Thyroid gland (tissue), 4 donors: ENCODE measurements around the gene BNIP3.

ENCODE experiments used
- CTCF ChIP-seq, 6 experiments: fragments of 200-600 bp in 3 of 6; fragments of 450-650 bp in 3 of 6; sonication (generic) in 3 of 6; IDR thresholded peaks; one replicate each; pipeline ENCODE4 v1.5.1; 2016 to 2019; ENCODE audit warnings: antibody characterized with exemption in 6 of 6, mild to moderate bottlenecking in 2 of 6, inconsistent platforms in 1 of 6, moderate library complexity in 1 of 6
- POLR2A ChIP-seq, 2 donors: fragments of 450-650 bp; IDR thresholded peaks; one replicate each; pipeline ENCODE4 v1.6.1; 2017; ENCODE audit warnings: antibody characterized with exemption in 2 of 2, mild to moderate bottlenecking in 2 of 2, moderate library complexity in 1 of 2

- TF ChIP-seq CTCF (IDR thresholded peaks at IDR 0.05) (no peak), POLR2A (IDR thresholded peaks at IDR 0.05) (no peak)
Observed at GRCh38 chr10:131960631-131961046, 21.1 kb downstream of the BNIP3 start.
